Activated T-cell treated with anti-CD3 and anti-CD28 coated beads, Interleukin-2, amount 50 U/mL, for 48 hours (primary cell): Measurements from ENCODE around the gene GUCY1A1.

Source experiments
- DNase-seq, 2 experiments: peaks; one replicate each; pipeline ENCODE4 v3.0.0-alpha.2; 2020

GUCY1A1 gene

DNA sequence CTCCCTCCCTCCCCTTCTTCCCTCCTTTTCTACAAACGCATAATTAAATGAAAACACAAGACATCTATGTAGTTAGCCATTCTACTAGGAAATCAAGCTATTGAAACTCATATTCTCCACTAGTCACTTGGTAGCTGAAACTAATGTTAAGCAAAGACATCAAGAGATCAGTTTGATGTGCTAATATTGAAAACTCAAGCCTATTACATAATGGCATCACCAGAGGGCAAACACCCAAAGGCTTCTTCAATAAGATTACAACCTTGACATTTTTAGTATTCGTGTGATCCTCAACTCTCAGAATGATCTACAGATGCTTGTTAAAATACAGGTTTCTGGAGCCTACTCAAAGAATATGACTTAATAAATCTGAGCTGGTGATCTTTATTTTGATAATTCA, 6.2 kb upstream of the GUCY1A1 start:
- no peak for DNase-seq

DNA sequence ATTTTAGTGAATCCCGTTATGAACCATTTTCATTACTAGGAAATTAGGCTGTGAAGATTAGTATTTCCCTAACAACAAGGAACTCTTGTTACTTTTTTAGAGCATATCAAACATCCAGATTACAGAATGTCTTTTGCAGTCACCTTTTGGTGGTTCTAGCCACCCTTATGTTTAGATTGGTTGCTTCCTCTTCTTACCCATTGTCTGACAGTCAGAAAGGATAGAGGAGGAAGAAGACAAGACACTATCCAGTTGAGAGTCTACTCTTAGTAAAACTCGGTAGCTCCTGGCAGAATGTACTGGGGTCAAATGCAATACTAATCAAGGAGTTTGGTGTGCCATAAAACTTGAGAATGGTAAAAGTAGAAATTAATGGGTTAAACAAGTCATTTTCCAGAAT, 1.6 kb upstream of the GUCY1A1 start:
- DNase-seq = no peak

DNA sequence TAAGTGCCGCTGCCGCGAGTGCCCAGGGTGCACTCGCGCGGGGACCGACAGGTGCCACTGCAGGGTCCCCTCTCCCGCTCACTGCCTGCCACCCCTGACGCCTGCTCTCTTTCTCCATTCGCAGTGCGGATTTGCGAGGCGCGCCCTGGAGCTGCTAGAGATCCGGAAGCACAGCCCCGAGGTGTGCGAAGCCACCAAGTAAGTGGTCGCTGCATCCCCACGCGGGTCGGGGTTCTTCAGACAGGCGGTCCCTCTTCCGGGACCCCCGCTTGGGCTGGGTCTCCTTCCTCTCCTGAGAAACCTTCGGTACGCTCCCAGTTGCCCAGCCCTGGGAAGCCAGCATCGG, 547 bp downstream of the GUCY1A1 start:
- peak; percentile 30 for DNase-seq

DNA sequence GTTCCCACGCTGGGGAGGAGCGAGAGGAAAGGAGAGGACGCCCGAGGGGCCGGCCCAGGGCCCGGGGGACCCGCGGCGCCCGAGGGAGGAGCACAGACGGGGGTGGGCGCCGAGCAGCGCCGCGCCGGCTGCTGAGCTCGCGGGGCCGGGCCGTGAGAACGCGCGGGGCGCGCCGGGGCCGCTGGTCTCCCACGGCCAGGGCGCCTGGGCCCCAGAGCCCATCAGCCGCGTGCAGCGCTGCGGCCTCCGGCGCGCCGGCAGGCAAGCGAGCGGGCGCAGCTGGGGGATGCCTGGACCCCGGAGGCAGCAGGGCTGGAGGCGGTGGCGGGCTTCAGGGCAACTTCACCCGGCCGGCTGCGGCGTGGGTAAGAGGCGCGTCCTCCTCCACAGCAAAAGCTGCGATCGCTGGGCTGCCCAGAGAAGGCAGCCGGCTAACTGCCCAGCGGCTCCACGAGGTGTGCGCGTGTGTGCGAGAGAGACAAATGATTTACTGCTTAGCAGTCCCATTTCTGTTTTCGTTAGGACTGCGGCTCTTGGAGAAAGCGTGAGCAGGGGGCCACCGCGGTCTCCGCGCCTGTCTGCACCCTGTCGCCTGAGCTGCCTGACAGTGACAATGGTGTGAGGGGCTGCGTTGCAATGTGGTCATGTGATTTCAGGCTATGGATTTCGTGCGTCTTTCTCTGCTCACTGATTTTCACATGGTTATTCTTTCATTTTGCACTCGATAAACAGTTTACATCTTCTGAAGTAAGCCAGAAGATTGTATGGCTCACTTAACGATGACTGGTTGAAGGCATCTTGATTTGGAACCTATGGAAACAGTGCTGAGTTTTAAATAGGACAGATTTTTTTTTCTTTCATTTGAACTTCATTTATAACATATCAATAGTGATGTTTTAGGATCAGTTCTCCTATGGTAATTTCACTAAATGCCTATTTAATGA, 1.2 kb downstream of the GUCY1A1 start:
- peak; percentile 17 to 33 for DNase-seq

DNA sequence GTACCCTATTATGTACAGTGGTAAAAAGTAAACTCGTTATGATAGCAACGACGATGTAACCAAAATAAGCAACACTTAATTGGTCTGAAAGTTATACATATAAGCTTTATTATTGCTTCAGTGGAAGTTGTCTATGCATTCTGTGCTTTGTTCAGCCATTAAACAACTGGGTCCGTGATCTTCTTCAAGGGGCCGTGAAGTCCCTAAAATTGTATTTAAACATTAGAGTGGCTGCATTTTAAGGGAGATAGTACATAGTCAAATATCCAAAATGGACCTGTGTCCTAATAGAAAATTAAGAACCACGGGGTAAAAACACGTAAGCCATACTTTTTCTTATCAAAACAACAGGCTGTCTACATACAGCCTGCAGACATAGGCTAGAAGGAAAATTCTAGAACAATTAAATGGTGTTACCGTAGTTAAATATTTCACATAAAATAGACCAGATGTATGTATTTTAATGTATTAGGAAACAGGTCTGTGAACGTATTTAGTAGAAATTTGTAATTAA, 2.1 kb downstream of the GUCY1A1 start:
- DNase-seq = no peak

DNA sequence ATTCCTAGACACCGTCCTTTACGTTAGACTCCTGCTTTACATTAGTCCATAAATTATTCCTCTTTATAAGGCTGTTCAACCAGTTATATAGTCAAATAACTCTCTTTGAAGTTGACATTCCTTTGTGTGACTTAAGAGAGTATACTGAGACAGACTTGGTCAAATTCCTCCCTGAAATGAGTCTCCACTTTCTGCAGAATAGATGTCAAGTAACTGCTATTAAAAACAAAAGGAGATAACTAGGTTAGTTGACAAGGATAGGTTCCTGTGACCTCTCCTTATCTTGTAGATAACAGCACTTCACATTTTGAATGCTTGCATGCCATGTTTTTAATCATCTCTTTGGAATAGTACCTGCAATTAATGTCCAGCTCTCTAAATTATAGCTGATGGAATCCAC, 5.7 kb downstream of the GUCY1A1 start:
- no peak for DNase-seq

DNA sequence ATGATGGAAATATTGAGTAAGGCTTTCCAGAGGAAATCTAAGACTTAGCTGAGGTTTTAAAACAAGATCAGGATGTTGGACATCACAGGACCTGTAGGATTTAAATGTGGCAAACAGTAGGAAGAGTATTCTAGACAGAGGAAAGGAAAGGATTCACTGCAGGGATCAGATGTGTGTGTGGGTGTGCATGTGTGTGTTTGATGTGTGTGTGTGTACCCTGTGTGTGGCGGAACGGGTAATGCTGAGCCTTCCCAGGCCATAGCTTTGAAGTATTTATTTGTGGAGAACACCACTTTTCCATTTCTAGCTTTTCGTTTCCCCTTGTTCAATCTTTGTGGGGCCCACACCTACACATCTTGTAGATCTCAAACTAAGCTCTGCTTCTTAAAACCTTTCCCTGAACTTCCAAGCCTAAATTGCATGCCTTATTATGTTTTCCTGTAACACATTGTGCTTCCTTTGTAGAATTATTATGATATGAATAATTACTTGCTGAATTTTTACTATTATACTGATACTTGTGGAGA, 6.9 kb downstream of the GUCY1A1 start:
- no peak for DNase-seq

DNA sequence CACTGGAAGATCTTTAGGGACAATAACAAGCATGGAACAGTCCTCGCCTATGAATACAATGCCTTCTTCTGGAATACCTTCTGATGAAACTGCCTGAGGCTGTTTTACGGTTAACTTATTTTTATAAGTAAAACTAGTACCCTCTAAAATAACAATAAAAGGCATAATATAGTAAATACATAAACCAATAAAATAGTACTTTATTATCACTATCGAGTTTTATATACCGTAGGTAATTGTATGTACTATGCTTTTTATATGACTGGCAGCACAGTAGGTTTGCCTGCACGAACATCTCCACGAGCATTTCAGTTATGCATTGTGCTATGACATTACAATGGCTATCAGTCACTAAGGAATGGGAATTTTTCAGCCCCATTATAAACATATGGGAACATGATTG, 8.0 kb downstream of the GUCY1A1 start:
- DNase-seq = no peak

DNA sequence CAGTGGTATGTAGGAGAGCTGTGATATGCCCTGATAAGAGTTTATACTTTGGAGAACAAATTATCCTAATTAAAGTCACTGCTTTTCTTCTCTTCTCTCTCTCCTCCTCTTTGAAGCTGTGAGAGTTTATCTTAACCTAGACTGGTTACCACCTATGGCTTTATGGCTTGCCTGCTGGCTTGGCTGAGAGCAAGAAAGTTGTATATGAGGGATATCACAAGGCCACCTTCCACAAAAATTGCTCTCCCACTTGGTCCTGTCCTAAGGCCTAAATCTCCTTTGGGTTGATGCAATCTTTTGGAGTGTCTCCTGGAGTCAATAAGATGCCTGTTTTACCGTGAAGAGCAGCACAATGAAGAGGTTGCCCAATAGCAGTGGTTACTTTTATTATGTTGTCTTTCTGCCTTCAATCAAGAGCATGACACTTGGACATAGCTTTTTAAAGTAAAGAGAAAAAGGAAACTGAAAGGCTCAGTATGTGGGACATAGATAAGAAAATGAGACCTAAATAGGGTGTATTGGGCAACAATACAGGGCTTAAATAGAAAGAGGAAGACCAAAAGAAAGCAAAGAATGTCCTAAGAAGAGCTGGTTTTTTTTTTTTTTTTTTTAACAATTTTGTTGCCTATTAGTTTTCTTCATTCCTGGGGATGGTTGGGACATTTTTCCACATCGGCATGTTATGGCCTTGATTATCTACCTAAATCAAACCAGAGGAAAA, 9.2 kb downstream of the GUCY1A1 start:
- DNase-seq = no peak

DNA sequence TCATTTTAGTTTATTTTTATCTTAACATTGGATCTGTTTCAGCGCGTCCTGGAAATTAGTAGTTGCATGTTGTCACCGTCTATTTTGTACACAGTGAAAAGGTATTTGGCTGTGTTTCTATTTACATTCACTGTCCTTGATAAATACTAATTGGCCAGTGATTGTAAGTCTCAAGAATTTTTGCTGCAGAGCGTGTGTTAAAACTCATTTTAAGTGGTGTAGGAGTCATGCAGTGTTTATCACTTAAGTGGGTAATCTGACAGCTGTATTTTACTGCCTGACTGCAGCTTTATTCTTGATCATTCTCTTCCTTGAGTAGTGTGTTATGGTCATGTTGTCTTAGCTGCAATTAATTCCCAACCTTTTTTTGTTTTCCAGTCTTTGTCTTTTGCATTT, 9.8 kb downstream of the GUCY1A1 start:
- DNase-seq = no peak

DNA sequence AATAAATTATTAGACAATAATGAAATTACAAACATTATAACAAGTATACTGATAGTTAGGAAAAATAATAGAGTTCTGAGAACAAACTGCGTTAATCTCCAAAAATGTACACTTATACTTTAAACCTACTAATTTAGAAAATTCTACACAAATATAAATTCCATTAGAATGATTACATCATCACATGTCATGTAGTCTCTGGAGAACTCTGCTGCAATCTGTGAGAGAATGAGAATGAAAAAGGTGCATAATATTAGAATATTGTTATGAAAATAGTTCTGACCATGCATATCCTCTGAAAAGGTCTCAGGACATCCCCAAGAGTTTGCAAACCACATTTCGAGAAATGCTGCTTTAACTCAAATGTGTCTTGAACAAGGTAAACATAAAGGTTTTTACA, 11.4 kb downstream of the GUCY1A1 start:
- no peak for DNase-seq

DNA sequence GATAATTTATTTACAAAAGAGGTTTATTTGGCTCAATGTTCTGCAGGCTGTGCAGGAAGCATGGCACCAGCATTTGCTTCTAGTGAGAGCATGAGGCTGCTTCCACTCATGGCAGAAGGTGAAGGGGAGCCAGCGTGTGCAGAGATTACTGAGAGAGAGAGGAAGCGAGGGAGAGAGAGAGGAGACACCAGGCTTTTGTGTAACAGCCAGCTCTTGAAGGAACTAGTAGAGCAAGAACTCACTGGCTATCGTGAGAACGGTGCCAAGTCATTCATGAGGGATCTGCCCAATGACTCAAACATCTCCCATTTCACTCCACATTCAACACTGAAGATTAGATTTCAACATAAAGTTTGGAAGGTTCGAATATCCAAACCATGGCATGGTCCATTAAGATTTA, 12.7 kb downstream of the GUCY1A1 start:
- no peak for DNase-seq

DNA sequence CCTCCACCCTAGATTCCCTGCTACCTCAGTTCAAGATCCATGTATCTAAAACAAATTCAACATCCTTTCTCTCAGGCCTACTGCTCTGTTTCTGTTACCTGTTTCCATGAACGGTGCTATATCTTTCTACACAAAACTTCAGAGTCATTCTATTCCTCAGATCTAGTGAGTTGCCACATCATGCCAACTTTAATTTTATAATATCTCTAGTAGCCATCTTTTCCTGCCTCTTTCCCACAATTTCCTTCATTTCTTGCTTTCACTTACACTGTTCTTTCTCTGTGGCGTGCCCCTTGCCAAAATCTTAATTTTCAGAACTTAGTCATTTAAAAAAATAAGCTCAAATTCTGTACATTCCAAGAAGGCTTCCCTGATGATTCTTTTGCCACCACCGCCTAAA, 15.2 kb downstream of the GUCY1A1 start:
- DNase-seq = no peak

DNA sequence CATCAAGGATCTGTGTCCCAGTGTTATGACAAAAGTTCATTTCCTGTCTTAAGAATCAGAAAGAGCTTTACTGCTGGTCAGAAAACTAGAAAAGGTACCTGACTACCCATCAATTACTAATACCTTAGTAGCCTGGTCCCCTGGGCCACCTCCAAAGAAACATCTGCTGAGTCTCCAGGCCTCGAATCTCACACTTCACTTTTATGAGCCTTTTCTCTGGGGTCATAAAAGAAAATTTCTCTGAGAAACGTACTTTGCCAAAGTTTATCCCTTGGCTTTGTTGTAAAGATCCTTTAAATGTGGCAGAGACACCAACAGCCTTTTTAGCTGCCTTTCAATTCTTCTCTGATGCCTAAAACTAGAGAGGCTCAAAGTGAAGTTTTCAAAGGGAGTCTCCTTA, 17.8 kb downstream of the GUCY1A1 start:
- DNase-seq = no peak

DNA sequence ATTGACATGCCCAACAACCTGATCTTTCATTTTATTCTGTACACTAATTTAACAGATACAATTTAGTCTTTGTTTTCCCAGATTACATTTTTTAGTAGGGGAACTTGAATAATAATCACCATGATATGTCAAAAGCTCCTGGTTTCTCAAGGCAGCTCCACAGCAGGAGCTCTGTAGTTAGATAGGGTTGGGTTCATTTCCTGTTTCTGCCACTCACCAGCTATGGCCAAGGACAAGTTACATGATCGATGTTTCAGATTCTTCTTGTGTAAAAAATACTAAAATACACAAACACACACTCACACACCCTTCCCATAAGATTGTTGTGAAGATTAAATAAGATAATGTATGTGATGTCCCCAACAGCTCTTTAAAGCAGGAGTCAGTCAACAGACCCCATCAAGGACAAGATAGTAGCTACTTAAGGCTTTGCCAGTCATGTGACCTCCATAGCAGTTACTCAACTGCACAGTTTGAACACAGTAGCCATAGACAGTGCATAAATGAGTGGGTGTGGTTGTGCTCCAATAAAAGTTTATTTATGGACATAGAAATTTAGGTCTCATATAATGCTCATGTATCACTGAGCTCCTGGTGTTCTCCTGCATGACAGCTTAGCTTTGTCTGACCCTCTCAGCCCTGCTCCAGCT, 18.4 kb downstream of the GUCY1A1 start:
- DNase-seq = no peak

DNA sequence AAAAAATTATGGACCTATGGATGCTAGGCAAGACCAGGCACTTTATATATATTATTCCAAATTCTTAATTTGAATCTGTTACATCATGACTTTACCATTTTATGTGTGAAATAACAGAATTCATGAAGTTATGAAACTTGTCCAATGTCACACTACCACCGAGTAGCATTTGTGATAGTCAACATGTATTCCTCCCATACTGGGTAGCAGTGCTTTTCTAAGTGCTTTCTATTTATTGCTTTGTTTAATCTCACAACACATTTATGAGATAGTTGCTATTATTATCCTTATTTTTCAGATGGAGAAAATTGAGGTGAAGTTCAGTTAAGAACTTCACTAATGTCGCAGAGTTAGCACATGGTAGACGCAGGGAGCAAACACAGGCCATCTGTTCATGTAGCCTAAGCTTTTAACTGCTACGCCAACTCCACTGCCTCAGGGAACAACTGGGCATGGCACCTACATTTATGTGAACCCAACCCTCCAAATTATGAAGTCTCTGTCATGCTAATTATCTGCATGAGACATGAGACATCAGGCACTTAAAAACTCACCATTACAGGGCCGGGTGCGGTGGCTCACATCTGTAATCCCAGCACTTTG, 20.8 kb downstream of the GUCY1A1 start:
- no peak for DNase-seq

DNA sequence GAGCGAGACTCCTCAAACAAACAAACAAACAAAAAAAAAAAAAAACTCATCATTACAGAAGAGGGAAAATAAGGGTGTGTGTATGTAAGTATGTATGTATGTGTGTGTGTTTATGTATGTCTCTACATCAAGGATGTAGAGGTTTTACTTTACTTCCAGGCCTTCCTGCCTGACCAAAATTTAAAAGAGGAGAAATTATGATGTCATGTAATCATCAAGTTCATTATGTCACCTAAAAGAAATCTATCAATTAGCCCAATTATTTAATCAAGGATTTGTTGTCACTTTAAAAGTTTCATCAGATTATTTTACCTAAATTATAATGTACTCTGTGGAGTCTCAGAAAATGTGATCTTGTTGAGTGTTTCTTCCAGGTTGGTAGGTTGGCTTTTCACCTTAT, 21.6 kb downstream of the GUCY1A1 start:
- no peak for DNase-seq

DNA sequence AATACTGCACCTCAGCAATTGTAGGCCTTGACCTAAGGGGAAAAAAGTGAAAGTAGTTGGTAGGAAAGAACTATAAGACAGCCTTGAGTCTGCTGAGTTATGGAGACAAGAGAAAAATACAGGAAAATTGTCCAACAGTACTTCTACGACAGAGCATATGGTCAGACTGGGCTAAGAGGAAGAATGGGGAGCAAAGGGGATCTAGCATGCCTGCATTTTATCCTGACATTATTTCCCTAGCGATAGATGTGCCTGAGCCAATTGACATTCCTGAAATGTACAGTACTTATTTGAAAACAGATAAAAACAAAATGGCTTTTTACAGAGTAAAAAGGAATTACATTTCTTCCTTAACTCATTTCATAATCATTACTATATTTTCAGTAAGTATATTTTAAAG, 22.2 kb downstream of the GUCY1A1 start:
- no peak for DNase-seq

DNA sequence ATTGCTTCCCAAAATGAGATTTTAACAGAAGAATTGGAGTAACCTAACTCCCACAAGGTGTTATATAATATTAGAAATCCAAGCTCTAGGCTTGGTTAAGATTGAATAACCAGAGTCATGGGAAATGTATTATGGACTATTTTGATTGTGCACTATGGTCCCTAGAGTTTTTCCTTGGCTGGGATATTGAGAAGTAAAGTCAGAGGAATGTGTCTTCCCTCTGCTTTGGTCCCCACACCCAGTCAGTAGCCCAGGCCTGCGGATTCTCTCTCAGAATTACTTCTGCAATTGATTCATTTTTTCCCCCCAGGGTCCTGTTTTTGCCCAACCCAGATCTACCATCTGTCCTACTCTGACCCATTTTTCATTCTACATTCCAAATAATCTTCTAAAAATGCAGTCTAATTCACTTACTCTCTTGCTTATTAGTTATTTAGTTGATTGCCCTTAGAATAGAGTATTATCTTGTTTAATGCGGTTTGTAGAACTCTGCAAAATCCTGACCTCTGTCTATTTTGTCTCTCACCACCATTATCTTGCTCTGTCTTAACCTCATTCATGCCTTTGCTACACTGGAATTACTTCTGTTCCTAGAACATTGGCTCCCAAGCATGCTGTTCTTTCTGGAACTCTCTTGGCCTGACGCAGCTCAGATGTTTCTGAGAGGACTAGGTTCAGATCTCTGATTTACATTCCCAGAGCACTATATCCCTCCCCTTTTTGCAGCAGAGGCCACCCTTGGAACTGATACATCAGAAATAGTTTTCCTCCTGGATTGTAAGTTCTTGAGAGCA, 23.6 kb downstream of the GUCY1A1 start:
- no peak for DNase-seq

DNA sequence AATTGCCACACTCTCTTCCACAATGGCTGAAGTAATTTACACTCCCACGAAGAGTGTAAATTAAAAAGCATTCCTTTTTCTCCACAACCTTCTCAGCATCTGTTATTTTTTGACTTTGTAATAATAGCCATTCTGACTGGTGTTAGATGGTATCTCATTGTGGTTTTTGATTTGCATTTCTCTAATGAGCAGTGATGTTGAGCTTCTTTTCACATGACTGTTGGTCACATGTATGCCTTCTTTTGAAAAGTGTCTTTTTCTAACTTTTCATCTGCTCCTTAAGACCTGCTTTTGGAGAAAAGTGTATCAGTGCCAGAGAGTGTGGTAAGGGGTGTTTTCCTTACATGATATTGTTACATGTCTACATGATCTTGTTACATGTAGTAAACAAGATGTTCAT, 25.7 kb downstream of the GUCY1A1 start:
- no peak for DNase-seq

DNA sequence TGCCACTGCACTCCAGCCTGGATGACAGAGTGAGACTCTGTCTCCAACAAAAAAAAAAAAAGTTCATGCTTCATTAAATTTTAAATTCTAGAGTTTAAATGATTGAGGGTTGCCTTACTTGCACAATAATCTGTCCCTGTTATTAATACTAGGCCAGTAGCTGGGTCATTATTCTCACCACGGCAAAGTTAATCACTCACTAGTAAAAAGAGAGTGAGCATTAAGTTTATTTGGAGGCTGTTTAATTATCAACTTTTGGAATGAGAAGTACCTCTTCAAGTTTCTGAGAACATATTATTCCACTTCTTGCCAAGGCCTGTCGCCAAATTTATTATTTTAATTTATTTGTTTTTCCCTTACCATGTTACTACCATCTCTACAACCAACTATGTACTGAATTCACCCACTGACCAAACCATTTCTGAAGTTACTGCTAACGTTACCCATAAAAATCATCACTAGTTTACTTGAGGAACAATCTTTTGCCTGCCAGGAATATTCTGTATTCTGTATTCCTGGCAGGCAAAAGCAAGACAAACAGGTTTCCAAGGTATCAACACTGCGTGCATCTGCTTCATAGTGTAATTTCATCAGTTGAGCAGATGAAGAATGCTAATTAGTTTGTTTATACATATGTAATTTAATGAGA, 26.5 kb downstream of the GUCY1A1 start:
- no peak for DNase-seq
